NCI-H1105 (cell line): ENCODE results near the gene DPF3.

Source experiments
- DNase-seq: peaks from one replicate; lab custom pipeline; 2025; lab: John Stamatoyannopoulos, UW

DPF3 gene

DNA sequence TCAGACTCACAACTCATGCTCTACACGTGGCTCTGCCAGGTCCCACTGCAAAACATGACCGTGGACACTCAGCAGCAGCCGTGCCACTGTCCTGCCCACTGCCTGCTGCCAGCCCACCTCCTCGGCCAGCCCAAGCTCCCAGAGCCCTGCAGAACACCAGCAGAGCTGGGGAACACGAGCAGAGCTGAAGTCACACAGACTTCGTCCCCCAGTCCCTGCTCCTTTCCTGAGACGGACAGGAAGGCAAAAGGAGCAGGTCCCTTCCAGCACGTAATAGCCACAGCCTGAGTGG lies 152.1 kb downstream of the DPF3 start:
- no peak for DNase-seq

- no peak for DNase-seq
Observed at GRCh38 chr14:72740966-72741825, 152.7 kb downstream of the DPF3 start.

- DNase-seq = no peak
Observed at GRCh38 chr14:72740504-72740961, 153.4 kb downstream of the DPF3 start.

- no peak for DNase-seq
Observed at GRCh38 chr14:72739446-72740405, 154.2 kb downstream of the DPF3 start.

GRCh38 chr14:72738161-72738611 lies 155.7 kb downstream of the DPF3 start:
- no peak for DNase-seq

DNA sequence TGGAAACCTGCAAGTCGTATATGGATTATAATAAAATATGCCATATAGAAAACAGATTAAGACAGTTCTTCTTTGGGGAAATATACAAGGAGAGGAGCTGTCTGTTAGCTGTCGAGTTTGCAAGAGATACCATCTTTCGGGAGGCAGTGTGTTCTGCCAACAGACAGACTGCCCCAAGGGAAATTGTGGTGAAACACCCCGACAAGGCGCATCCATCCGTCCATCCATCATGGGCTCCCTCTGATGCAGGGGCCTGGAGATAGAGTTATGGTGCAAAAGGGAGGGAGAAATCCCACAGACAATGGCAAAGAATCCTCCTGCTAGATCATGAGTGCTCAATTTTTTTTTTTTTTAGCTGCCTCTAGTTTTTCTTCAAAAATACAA lies 156.3 kb downstream of the DPF3 start:
- DNase-seq = no peak

DNA sequence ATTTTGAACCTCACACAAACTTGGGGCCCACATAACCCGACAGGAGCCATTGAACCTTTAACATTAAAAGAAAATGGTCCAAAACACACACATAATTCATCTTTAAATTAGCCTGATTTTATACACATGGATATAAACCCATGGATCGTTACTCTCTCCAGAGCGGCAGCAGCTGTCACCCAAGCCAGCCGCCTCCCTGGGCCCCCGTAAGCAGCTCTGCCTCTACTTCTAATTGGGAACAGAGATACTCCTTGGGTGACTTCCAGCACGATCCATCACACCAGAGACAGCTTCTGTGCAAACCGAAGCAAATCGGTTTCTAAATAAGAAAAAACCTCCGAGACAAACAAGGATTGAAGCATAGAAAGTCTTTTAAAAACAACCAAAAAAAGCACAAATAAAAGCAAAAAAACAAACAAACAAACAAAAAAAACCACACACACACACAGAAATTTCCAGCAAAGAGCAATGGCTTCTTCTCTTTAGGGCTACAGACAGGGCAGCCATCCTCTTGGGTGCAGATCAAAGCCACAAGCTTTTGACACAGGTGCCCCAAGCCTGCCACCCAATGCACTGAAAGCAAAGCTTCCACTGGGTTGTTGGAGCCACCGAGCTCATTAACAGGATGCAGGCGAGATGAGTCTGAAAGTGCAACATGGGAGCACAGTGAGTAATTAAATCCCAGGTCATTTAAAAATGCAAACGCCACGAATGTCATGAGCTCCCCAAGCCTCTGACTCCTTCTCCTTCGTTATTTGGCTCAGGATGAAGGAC lies 156.9 kb downstream of the DPF3 start:
- DNase-seq = no peak

GRCh38 chr14:72736308-72736707 lies 157.6 kb downstream of the DPF3 start:
- DNase-seq = no peak

GRCh38 chr14:72732022-72732780 lies 161.7 kb downstream of the DPF3 start:
- no peak for DNase-seq

DNA sequence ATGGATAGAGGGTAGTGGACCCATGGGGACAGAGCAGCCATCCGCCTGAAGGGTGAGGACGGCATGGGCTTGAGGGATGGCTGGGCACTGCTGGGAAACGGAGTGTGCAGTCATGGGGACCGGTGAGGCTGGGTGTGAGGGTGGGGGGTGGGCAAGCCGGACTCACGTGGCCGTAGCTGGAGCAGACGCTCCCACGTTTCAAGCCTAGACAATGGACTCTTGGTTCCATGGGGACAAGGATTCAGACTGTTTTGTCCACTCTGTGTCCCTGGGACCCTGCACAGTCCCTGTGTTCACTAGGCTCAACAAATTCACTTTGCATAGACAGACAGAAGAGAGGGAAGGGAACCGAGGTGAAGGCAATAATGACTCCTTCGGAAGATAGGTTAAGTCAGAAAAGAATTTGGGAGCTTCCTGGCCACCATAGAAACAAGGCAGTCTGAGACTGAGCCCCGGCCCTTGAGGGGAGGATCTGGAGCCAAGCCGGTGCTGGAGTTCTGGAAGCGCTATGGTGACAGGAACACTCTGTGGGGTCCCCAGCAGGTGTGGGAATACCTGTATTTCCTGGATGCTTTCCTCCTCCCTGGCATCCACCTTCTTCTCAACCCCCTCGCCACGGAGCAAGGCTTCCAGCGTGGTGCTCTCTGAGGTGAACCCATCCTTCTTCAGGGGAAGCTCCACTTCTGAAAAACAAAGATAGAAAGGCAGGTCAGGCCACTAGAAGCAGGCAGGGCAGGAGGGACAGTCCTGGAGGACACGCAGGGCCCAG lies 162.5 kb downstream of the DPF3 start:
- DNase-seq = no peak

- DNase-seq = no peak
Observed at GRCh38 chr14:72730468-72730867, 163.4 kb downstream of the DPF3 start.

GRCh38 chr14:72726444-72726843 lies 167.5 kb downstream of the DPF3 start:
- no peak for DNase-seq

GRCh38 chr14:72723858-72724530 lies 169.9 kb downstream of the DPF3 start:
- no peak for DNase-seq

DNA sequence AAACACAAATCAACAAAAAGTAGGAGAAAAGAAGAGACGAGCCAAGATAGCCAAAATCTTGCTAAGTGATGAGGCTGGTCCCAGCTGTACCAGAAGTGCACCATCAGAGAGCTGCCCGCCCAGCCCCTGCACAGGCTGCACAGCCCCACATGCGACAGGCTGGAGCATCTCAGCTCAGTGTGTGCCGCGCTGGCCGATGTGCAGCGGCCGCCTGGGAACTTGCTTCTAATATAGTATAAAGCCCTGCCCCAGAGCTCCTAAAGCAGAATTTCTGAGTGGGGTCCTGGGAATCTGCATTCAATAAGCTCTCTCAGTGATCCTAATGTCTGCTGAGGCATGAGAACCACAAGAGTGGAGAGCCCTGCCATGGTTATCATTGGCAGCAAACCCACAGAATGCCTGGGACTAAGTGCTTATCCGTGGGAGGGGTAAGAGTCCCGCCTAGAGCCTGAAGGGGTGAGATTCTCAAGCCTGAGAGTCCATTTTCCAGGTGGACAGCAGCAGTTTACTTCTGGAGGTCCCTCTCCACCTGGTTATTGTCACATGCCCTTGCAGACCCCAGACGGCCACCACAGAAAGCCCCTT lies 171.6 kb downstream of the DPF3 start:
- no peak for DNase-seq

GRCh38 chr14:72721083-72721482 lies 172.8 kb downstream of the DPF3 start:
- no peak for DNase-seq

DNA sequence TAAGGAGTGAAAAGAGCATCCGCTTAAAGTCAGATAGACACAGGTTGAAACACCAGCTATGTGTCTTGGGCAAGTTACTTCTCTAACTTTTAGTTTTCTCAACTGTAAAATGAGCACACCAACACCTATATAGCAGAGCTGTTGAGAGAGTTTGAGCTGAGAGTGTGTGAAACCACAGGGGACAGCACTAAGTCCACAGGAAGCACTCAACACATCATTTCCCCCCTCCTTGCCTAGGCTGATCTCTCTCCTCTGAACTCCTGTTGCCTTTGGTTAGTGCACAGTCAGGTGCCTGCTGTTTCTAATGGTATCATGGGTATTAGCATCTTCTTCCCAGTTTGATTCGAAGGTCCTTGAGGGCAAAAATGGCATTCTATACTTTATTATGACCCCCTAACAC lies 176.7 kb downstream of the DPF3 start:
- DNase-seq = no peak

GRCh38 chr14:72716476-72716875 lies 177.4 kb downstream of the DPF3 start:
- DNase-seq = no peak

GRCh38 chr14:72715850-72716228 lies 178.1 kb downstream of the DPF3 start:
- no peak for DNase-seq

- no peak for DNase-seq
Observed at GRCh38 chr14:72715215-72715849, 178.6 kb downstream of the DPF3 start.
